Measurements from ENCODE around the gene ALLC.

GRCh38 chr2:3745920-3746319, 87.9 kb downstream of the ALLC start:
- TF ChIP-seq CTCF (IDR thresholded peaks at IDR 0.05) (no peak), POLR2A (IDR thresholded peaks at IDR 0.05) (no peak)
